Hepatocyte (in vitro differentiated cells): ENCODE measurements around the gene CARD14. TPM values are rescaled to one million over a fixed set of nuclear protein-coding genes. Genes with fewer than 3 reads are reported as not detected.

Source experiments
- DNase-seq: peaks from one replicate; pipeline ENCODE4 v3.0.0-alpha.2; 2016; ENCODE audit warnings: low spot score
- H2AFZ ChIP-seq: fragments of 200-600 bp; sonication (generic); 2 replicates; pipeline ENCODE4 v1.6.0; 2016; ENCODE audit warnings: antibody characterized with exemption, mild to moderate bottlenecking
- H3K27ac ChIP-seq: fragments of 200-600 bp; sonication (generic); 2 replicates; pipeline ENCODE4 v1.5.1; 2016; ENCODE audit warnings: mild to moderate bottlenecking
- H3K27me3 ChIP-seq: fragments of 200-600 bp; sonication (generic); 2 replicates; pipeline ENCODE4 v1.6.1; 2016
- H3K36me3 ChIP-seq: fragments of 200-600 bp; sonication (generic); replicated peaks from 2 replicates; pipeline ENCODE4 v1.5.1; 2016; ENCODE audit warnings: low read depth; ENCODE audit not compliant: insufficient read depth
- H3K4me1 ChIP-seq: fragments of 200-600 bp; sonication (generic); 2 replicates; pipeline ENCODE4 v1.5.1; 2016; ENCODE audit warnings: mild to moderate bottlenecking, moderate library complexity; ENCODE audit not compliant: insufficient read depth
- H3K4me2 ChIP-seq: fragments of 200-600 bp; sonication (generic); 2 replicates; pipeline ENCODE4 v1.6.0; 2016
- H3K4me3 ChIP-seq: fragments of 200-600 bp; sonication (generic); 2 replicates; pipeline ENCODE4 v1.5.1; 2016; ENCODE audit warnings: mild to moderate bottlenecking
- H3K79me2 ChIP-seq: fragments of 200-600 bp; sonication (generic); 2 replicates; pipeline ENCODE4 v1.6.0; 2017; ENCODE audit warnings: mild to moderate bottlenecking
- H3K9me2 ChIP-seq: fragments of 200-600 bp; sonication (generic); replicated peaks from 2 replicates; pipeline ENCODE4 v1.6.0; 2017; ENCODE audit warnings: mild to moderate bottlenecking; ENCODE audit not compliant: insufficient read depth
- H3K9me3 ChIP-seq: fragments of 200-600 bp; sonication (generic); 2 replicates; pipeline ENCODE4 v1.5.1; 2016; ENCODE audit warnings: low read depth, mild to moderate bottlenecking
- H4K20me1 ChIP-seq: fragments of 200-600 bp; sonication (generic); 2 replicates; pipeline ENCODE4 v1.6.0; 2016; ENCODE audit warnings: mild to moderate bottlenecking; ENCODE audit not compliant: insufficient read depth, poor library complexity, severe bottlenecking
- CTCF ChIP-seq: fragments of 200-600 bp; sonication (generic); IDR thresholded peaks from 2 replicates; pipeline ENCODE4 v1.5.1; 2016; ENCODE audit warnings: antibody characterized with exemption, mild to moderate bottlenecking; ENCODE audit not compliant: poor library complexity
- EZH2 ChIP-seq: fragments of 200-600 bp; sonication (generic); IDR thresholded peaks from 2 replicates; pipeline ENCODE4 v1.6.1; 2016; ENCODE audit warnings: antibody characterized with exemption, mild to moderate bottlenecking, borderline replicate concordance
- EZH2phosphoT487 ChIP-seq: fragments of 200-600 bp; sonication (generic); IDR thresholded peaks from one replicate; pipeline ENCODE4 v1.6.1; 2018; ENCODE audit warnings: antibody characterized with exemption, mild to moderate bottlenecking, low read depth, moderate library complexity; ENCODE audit not compliant: unreplicated experiment, severe bottlenecking
- WGBS: methylation state at CpG from one replicate; pipeline ENCODE4 v1.1.6; 2016; ENCODE audit warnings: low lambda C conversion rate; ENCODE audit errors: missing lambda C conversion rate; 5-methylcytosine and 5-hydroxymethylcytosine counted together
- polyA plus RNA-seq: library from polyadenylated mRNA; unstranded; fragments of >200 nt; fragmentation: Nextera tagmentation; extraction: Ambion mirVana; gene quantifications from 2 replicates; pipeline ENCODE4 v1.2.1, GENCODE V29; 2016
- total RNA-seq: library from RNA; depleted of rRNA; stranded (reverse); fragments of >200 nt; gene quantifications from 2 replicates; pipeline ENCODE4 v1.2.3, GENCODE V29; 2014

The CARD14 gene
- total and polyA plus RNA-seq, 2 experiments from 2014 or later = 0.17 TPM

- no peak for DNase-seq
- no peaks in the 10 kb centered on the region for H3K9me2 ChIP-seq
- H3K79me2 ChIP-seq = peaks cover 32% of the 10 kb centered on the region
- H3K9me3 ChIP-seq = no peaks in the 10 kb centered on the region
- H3K36me3 ChIP-seq = no peaks in the 10 kb centered on the region
- no peak overlapping the region for H3K4me3 ChIP-seq
- WGBS = 96% methylated on average over 36 of the region's 40 CpGs
- no peak overlapping the region for H2AFZ ChIP-seq
- no peaks in the 10 kb centered on the region for H3K27me3 ChIP-seq
- H3K4me1 ChIP-seq = peaks cover 16% of the 10 kb centered on the region
- no peak overlapping the region for H3K4me2 ChIP-seq
- no peak overlapping the region for H3K27ac ChIP-seq
- TF ChIP-seq CTCF (no peak), EZH2 (no peak), EZH2phosphoT487 (no peak)
- H4K20me1 ChIP-seq = no peaks in the 10 kb centered on the region
Measured at GRCh38 chr17:80216473-80217456, 46.9 kb downstream of the CARD14 start.

- Histone ChIP-seq H3K36me3 (no peaks in the 10 kb centered on the region), H3K4me2 (no peak overlapping the region), H3K9me2 (no peaks in the 10 kb centered on the region), H3K27ac (no peak overlapping the region), H3K27me3 (no peaks in the 10 kb centered on the region), H3K4me3 (no peak overlapping the region), H3K4me1 (peaks cover 16% of the 10 kb centered on the region), H4K20me1 (no peaks in the 10 kb centered on the region), H2AFZ (no peak overlapping the region), H3K9me3 (no peaks in the 10 kb centered on the region), H3K79me2 (peaks cover 32% of the 10 kb centered on the region)
- TF ChIP-seq EZH2 (no peak), CTCF (no peak)
- WGBS = over 99% methylated on average over 13 of the region's 13 CpGs
- DNase-seq = no peak
Measured at GRCh38 chr17:80217703-80218362, 48.0 kb downstream of the CARD14 start.

- H4K20me1 ChIP-seq = no peaks in the 10 kb centered on the region
- no peak for DNase-seq
- TF ChIP-seq EZH2 (no peak), CTCF (no peak), EZH2phosphoT487 (no peak)
- H3K4me2 ChIP-seq = no peak overlapping the region
- no peak overlapping the region for H2AFZ ChIP-seq
- 87% methylated on average over 7 of the region's 7 CpGs for WGBS
- H3K4me3 ChIP-seq = no peak overlapping the region
- no peaks in the 10 kb centered on the region for H3K9me2 ChIP-seq
- peaks cover 16% of the 10 kb centered on the region for H3K4me1 ChIP-seq
- H3K27me3 ChIP-seq = no peaks in the 10 kb centered on the region
- no peaks in the 10 kb centered on the region for H3K9me3 ChIP-seq
- peaks cover 32% of the 10 kb centered on the region for H3K79me2 ChIP-seq
- H3K36me3 ChIP-seq = no peaks in the 10 kb centered on the region
- no peak overlapping the region for H3K27ac ChIP-seq
Measured at GRCh38 chr17:80218391-80218790, 48.6 kb downstream of the CARD14 start.
